Upper lobe of left lung (tissue), 6 donors: Measurements from ENCODE around the gene CAB39. TPM values are rescaled to one million over a fixed set of nuclear protein-coding genes. Genes with fewer than 3 reads are reported as not detected.

Experiments used
- ATAC-seq, 2 donors: fragments of 200-7000 bp; cut with Tn5 transposase; one replicate each; pipeline ENCODE4 v1.9.1; 2022; ENCODE audit warnings: mild to moderate bottlenecking in 2 of 2, moderate library complexity in 2 of 2; ENCODE audit not compliant: low FRiP score in 2 of 2
- DNase-seq, 2 donors: peaks; one replicate each; pipeline ENCODE4 v3.0.0-alpha.2; 2019 to 2020
- H3K27ac ChIP-seq, 4 donors: fragments of 200-600 bp; sonication (generic); one replicate each; pipeline ENCODE4 v1.5.1; 2016 to 2019
- H3K27me3 ChIP-seq, 4 donors: fragments of 200-600 bp; sonication (generic); one replicate each; pipeline ENCODE4 v1.5.1; 2017 to 2019
- H3K36me3 ChIP-seq, 4 donors: fragments of 200-600 bp; sonication (generic); one replicate each; pipeline ENCODE4 v1.5.1; 2016 to 2019
- H3K4me1 ChIP-seq, 4 donors: fragments of 200-600 bp; sonication (generic); one replicate each; pipeline ENCODE4 v1.5.1; 2018 to 2019
- H3K4me3 ChIP-seq, 4 donors: fragments of 200-600 bp; sonication (generic); one replicate each; pipeline ENCODE4 v1.5.1; 2017 to 2019; ENCODE audit warnings: mild to moderate bottlenecking in 2 of 4, moderate library complexity in 1 of 4
- H3K9me3 ChIP-seq, 4 donors: fragments of 200-600 bp; sonication (generic); one replicate each; pipeline ENCODE4 v1.5.1; 2018 to 2019
- EP300 ChIP-seq, 4 donors: sonication (generic); formaldehyde crosslinking; IDR thresholded peaks; one replicate each; pipeline ENCODE4 v1.5.1; 2017; ENCODE audit warnings: antibody characterized with exemption in 4 of 4, control low read depth in 2 of 4
- POLR2A ChIP-seq, 4 donors: fragments of 450-650 bp; IDR thresholded peaks; one replicate each; pipeline ENCODE4 v1.5.1; 2016 to 2017; ENCODE audit warnings: antibody characterized with exemption in 4 of 4, mild to moderate bottlenecking in 2 of 4
- POLR2AphosphoS5 ChIP-seq, 2 donors: sonication (generic); formaldehyde crosslinking; IDR thresholded peaks; one replicate each; pipeline ENCODE4 v1.5.1; 2017; ENCODE audit warnings: antibody characterized with exemption in 2 of 2
- WGBS, 2 donors: methylation state at CpG; one replicate each; pipeline ENCODE4 v1.1.5; 2017 to 2018; 5-methylcytosine and 5-hydroxymethylcytosine counted together
- total RNA-seq, 6 donors: library from RNA; depleted of rRNA in 4 of 6; stranded (reverse); fragments of >200 nt in 4 of 6; gene quantifications; one replicate each; pipeline versions ENCODE4 v1.1.0 to v1.2.1, GENCODE V29; 2016 to 2021
- TF ChIP-seq, protein P1 (sequence below), 6 experiments: fragments of 450-650 bp in 4 of 6; fragments of 200-600 bp in 2 of 6; sonication (generic) in 2 of 6; IDR thresholded peaks; one replicate each; pipeline ENCODE4 v1.5.1; 2016 to 2019; ENCODE audit warnings: antibody characterized with exemption in 6 of 6
- donor health status: DM: no; HTN: no; CAD: no; lungs with moderate emphysema.
- donor health status: DM: no; HTN: yes; CAD: no; lungs with severe emphysema.

Gene CAB39
- total RNA-seq, 6 donors from 2014 or later: 56.5 to 125 (median 76.7) TPM

DNA sequence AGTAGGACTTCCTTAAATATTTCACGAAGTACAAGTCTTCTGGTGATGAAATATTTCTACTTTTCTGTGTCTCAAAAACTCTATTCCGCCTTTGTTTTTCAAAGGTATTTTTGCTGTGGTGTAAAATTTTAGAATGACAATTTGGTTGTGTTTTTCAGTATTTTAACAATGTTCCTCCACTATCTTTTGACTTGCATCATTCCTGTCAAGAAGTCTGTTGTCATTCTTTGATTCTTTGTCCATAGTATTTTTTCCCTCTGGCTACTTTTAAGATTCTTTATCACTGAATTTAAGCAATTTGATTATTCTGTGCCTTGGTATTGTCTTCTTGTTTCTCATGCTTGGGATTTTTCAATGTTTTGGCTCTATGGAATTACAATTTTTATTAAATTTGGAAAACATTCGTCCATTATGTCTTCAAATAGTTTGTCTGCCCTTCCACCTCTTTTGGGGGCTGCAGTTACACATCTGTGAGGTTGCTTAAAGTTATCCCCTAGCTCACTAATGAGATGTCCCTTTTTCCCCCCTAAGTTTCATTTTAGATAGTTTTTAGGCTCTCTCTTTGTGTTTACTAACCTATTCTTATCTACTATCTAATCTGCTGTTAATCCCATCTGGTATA lies 76.0 kb downstream of the CAB39 start:
- Histone ChIP-seq H3K27me3 (no peaks in the 10 kb centered on the region), H3K9me3 (peaks cover 0 to 13% (median 7%) of the 10 kb centered on the region in 4 donors), H3K4me1 (peaks cover 12 to 17% (median 17%) of the 10 kb centered on the region in 4 donors), H3K36me3 (peaks cover 0 to 26% (median 9%) of the 10 kb centered on the region in 4 donors), H3K4me3 (no peak overlapping the region), H3K27ac (no peak overlapping the region)
- 88 to 93% methylated on average over 3 of the region's 3 CpGs for WGBS, 2 donors
- TF ChIP-seq, protein P1, sequence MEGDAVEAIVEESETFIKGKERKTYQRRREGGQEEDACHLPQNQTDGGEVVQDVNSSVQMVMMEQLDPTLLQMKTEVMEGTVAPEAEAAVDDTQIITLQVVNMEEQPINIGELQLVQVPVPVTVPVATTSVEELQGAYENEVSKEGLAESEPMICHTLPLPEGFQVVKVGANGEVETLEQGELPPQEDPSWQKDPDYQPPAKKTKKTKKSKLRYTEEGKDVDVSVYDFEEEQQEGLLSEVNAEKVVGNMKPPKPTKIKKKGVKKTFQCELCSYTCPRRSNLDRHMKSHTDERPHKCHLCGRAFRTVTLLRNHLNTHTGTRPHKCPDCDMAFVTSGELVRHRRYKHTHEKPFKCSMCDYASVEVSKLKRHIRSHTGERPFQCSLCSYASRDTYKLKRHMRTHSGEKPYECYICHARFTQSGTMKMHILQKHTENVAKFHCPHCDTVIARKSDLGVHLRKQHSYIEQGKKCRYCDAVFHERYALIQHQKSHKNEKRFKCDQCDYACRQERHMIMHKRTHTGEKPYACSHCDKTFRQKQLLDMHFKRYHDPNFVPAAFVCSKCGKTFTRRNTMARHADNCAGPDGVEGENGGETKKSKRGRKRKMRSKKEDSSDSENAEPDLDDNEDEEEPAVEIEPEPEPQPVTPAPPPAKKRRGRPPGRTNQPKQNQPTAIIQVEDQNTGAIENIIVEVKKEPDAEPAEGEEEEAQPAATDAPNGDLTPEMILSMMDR (IDR thresholded peaks at IDR 0.05): no peak
- TF ChIP-seq EP300 (IDR thresholded peaks at IDR 0.05) (no peak), POLR2AphosphoS5 (IDR thresholded peaks at IDR 0.05) (no peak), POLR2A (IDR thresholded peaks at IDR 0.05) (no peak)
- DNase-seq: no peak
- ATAC-seq: no peak

DNA sequence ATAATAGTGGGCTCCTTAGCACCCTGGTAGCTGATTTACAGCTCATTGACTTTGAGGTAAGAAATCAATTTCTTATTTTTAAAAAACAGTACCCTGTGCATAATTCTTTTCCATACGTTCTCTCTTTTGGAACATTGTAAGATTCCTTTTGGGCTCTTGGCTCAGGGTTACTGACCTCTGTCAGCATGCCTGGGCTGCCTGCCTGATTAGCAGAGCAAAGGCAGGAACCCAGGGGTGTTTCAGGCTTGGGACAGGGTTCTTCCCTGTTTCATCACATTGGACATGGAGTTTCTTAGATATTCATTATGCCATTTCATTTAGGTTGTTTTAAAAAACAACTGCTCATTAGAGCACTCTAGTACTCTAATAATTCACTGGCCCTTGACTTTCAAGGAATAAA lies 78.3 kb downstream of the CAB39 start:
- H3K9me3 ChIP-seq: peaks cover 0 to 13% (median 7%) of the 10 kb centered on the region in 4 donors
- no peak for TF ChIP-seq POLR2AphosphoS5 (IDR thresholded peaks at IDR 0.05)
- TF ChIP-seq, protein P1 (IDR thresholded peaks at IDR 0.05): no peak
- no peak for TF ChIP-seq EP300 (IDR thresholded peaks at IDR 0.05)
- TF ChIP-seq POLR2A (IDR thresholded peaks at IDR 0.05): no peak
- peaks cover 0 to 26% (median 9%) of the 10 kb centered on the region in 4 donors for H3K36me3 ChIP-seq
- no peak overlapping the region for H3K4me3 ChIP-seq
- no peaks in the 10 kb centered on the region for H3K27me3 ChIP-seq
- no peak overlapping the region for H3K27ac ChIP-seq
- ATAC-seq (no peak), DNase-seq (no peak)
- WGBS, 2 donors: 75 to 83% methylated on average over 1 of the region's 1 CpG
- peaks cover 19 to 25% (median 22%) of the 10 kb centered on the region in 4 donors for H3K4me1 ChIP-seq

DNA sequence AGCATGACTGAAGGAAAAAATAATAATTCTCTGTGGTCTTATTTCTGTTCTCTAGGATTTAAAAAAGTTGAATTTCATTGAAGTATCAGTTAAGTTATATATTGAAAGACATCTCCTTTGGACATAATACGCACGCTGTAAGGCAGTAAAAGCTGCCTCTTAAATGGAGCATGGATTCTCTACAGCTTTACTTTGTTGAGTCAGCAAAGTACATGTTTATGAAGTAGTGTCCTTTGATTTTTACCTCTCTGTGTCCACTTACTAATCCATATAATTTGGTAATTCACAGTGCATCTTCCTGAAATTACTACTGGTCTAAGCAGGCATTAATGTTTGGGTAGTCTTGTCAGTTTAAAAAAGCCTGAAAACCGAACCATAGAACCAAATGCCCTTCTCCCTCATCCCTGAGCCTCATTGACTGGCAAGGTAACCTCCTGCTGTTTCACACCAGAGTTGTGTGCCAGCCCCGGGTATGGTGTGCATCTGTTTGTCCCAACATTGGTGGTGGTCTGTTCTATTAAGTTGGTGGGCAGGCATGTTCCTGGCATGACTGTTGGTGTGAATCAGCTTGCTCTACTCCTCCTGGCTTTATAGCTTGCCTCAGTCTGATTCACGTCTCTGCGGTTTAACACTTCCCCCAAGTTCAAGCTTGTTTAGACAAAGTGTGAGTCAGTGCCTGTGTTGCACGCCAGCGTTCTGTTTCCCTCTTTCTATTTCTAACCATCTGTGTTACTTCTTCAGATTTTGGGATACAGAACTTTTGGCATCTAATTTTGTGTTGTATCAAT lies 81.1 kb downstream of the CAB39 start:
- H3K4me1 ChIP-seq: peaks cover 22 to 40% (median 34%) of the 10 kb centered on the region in 4 donors
- DNase-seq (peak in 1 of 2 donors; percentile 84), ATAC-seq (peak; percentile 90 to 95)
- H3K9me3 ChIP-seq: peaks cover 0 to 4% (median 2%) of the 10 kb centered on the region in 4 donors
- peak overlapping the region; percentile 51 to 82 (median 68) for H3K27ac ChIP-seq
- no peaks in the 10 kb centered on the region for H3K27me3 ChIP-seq
- H3K4me3 ChIP-seq: no peak overlapping the region
- WGBS, 2 donors: 59 to 63% methylated on average over 8 of the region's 8 CpGs
- TF ChIP-seq POLR2A (IDR thresholded peaks at IDR 0.05) (no peak), EP300 (IDR thresholded peaks at IDR 0.05) (peak in 2 of 4 donors; percentile 46 to 50), POLR2AphosphoS5 (IDR thresholded peaks at IDR 0.05) (peak; percentile 72 to 84)
- TF ChIP-seq, protein P1 (IDR thresholded peaks at IDR 0.05): no peak
- H3K36me3 ChIP-seq: peaks cover 0 to 28% (median 9%) of the 10 kb centered on the region in 4 donors

DNA sequence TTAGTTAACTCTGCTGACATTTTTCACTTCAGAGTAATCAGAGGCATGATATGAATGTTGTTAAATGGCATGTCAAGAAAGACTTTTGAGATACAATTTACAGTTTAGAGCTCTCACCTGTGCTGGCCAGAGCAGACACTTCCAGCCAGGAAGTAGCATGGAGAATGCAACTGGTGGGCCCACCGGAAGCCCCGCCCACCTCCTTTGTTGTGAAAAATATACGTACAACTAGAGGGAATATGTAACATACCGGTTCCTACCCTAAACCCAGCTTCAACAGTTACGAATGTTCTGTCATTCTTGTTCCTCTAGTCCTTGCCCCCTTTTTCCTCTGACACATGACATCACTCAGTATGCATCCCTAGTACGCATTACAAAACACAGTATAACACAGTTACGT lies 81.9 kb downstream of the CAB39 start:
- Histone ChIP-seq H3K27me3 (no peaks in the 10 kb centered on the region), H3K4me1 (peaks cover 22 to 40% (median 34%) of the 10 kb centered on the region in 4 donors), H3K9me3 (no peaks in the 10 kb centered on the region), H3K27ac (peak overlapping the region; percentile 51 to 82 (median 68)), H3K36me3 (peaks cover 0 to 33% (median 9%) of the 10 kb centered on the region in 4 donors), H3K4me3 (no peak overlapping the region)
- TF ChIP-seq, protein P1 (IDR thresholded peaks at IDR 0.05): no peak
- TF ChIP-seq POLR2AphosphoS5 (IDR thresholded peaks at IDR 0.05) (no peak), EP300 (IDR thresholded peaks at IDR 0.05) (no peak), POLR2A (IDR thresholded peaks at IDR 0.05) (no peak)
- DNase-seq (no peak), ATAC-seq (no peak)
- WGBS, 2 donors: 67 to 78% methylated on average over 7 of the region's 7 CpGs
